Astrocyte (in vitro differentiated cells and primary cell): ENCODE data around the gene RASGRF1.

Experiments used
- CTCF ChIP-seq: IDR thresholded peaks from 2 replicates; pipeline ENCODE4 v1.5.1; 2011; ENCODE audit warnings: low read depth, mild to moderate bottlenecking, inconsistent platforms, low read length, moderate library complexity; ENCODE audit not compliant: insufficient read depth
- EZH2 ChIP-seq: IDR thresholded peaks from 2 replicates; pipeline ENCODE4 v1.6.1; 2012; ENCODE audit warnings: mild to moderate bottlenecking, low read length, inconsistent platforms; ENCODE audit not compliant: insufficient read depth

DNA sequence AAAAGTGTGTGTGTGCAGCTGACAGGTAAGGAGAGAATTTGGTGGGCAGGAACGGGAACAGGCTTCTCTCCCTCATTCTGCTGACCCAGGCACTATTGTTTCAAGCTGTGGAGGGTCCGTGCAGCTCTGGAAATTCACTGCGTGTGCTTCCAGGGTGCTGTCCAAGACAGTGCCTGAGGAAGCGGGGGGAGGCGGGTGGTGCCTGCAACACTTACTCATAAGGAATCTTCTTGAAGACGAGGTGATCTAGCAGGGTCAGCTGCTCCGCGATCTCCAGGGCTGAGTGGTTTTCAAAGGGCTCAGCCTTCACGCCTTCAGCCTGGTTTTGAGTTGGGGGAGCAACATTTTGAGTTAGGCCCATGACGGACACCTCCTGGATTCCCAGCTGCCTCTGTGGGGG lies 99.1 kb downstream of the RASGRF1 start:
- TF ChIP-seq CTCF (no peak), EZH2 (no peak)
